Right renal cortex interstitium (tissue), 3 donors: Measurements from ENCODE around the gene PRAC1. TPM values are rescaled to one million over a fixed set of nuclear protein-coding genes. Genes with fewer than 3 reads are reported as not detected.

Source experiments
- DNase-seq, 3 donors: peaks; one replicate each; pipeline ENCODE4 v3.0.0-alpha.2; 2013; ENCODE audit warnings: low read depth in 3 of 3, low spot score in 2 of 3
- polyA plus RNA-seq, 3 donors: library from polyadenylated mRNA; unstranded; fragments of 120-200 nt; gene quantifications; one replicate each; pipeline ENCODE4 v1.2.1, GENCODE V29; 2013; ENCODE audit not compliant: insufficient read length in 3 of 3

The PRAC1 gene
- polyA plus RNA-seq, 3 donors, result not detected

DNA sequence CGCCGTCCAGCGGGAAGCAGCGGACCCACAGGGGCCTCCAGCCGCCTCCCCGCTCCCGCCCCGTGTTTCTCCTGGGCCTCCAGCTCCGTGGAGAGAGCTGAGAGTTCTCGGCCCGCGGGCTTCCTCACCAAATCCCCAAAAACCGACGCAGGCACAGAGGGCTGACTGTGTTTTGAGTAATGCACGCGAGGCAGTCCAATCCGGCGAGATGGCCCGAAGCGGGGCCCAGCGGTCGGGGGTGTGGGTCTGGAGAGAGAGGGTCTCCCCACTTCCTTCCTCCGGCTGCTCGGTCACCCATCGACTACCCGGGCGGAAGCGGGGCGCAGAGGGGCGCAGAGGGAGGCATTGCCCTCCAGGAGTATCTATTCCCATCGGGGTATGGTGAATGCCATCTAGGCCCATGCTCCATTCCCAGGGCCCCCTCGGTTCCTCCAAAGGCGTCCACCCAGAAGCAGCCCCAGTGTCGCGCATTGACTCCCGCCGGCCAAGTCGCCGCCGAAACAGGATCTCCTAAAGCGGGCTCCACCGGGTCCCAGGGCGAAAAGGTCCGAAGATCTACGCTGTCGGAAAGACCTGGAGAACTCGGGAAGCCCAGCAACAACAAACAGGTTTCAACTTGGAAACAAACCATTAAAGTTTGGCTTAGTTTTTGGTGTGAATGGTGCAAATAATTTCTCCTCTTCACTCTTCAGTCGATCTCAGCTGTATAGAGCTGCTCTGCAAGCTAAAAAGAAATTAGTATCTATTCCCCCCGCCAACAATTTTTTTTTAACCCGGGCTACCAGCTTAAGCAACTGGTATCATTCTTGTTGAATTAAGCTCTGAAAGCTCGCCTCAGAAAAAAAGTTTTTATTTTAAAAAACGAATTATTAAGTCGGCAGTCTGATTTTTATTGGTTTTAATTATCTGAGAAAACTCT is 25.4 kb upstream of the PRAC1 start:
- DNase-seq, result no peak

DNA sequence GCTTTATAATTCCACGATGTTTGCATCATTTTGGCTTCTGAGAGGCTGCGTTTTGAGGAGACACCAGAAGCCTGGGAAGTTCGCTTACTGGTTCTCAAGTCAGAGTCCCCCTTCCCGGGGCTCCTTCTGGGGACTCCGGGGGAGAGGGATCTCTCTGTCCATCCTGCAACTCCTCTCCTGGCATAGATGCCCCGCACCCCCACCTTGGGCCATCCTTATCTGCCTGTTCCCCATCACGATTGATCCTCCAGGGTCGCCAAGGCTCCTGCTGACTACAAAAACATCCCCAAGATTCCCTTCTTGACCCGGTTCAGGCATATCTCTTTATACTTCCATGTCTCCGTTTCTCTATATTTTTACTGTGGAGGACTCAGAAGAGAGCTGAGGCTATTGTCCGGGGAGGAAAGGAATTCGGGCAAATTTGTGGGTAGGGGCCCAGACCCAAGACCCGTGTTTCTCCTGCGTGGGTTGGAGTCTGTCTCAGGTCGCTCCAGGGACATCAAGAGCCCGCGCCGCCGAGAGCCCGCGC is 24.7 kb upstream of the PRAC1 start:
- no peak for DNase-seq

GRCh38 chr17:48745381-48746275 is 23.3 kb upstream of the PRAC1 start:
- DNase-seq, result no peak

GRCh38 chr17:48740537-48740936 is 18.2 kb upstream of the PRAC1 start:
- DNase-seq, result no peak

- no peak for DNase-seq
These were observed 16.6 kb upstream of the PRAC1 start for GRCh38 chr17:48738803-48739526.

DNA sequence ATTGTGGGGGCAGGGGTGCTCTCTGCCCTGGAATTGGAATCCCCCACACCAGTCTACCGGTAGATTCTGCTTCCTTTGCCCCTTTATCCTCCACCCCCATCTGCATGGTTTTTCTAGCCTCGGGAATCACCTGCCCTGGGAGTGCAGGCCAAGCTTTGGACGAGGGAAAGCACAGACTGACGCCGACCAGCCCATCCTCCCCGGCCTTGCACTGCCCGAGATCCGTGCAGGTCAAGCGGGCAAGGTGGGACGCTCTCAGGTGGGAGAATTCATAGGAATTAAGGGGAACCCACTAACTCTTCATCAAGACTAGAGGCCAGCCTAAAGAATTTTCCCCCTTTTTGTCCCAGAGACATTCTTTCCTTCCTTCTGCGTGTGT is 16.1 kb upstream of the PRAC1 start:
- no peak for DNase-seq

DNA sequence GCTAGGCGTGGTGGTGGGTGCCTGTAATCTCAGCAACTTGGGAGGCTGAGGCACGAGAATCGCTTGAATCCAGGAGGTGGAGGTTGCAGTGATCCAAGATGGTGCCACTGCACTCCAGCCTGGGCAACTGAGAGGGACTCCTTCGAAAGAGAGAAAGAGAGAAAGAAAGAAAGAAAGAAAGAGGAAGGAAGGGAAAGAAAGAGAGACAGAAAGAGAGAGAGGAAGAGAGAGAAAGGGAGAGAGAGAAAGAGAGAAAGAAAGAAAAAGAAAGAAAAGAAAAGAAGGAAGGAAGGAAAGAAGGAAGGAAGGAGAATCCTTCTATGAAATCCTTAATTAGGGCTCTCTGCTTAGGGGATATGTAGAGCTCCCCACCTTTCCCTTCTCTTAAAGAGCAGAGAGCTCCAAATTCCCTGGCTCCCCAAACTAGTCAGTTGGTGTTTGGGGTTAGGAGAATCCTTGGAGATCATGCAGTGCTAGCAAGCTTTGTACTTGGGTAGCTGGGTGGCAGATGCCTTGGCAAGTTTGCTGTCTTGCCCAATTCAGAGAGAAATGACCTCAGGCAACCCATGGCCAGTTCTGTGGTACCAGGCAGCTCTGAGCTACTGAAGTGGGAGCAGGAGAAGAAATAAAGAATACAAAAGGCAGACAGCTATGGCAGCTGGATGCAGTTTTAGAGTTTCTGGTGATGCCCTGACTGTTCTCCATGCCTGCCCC is 15.2 kb upstream of the PRAC1 start:
- no peak for DNase-seq

DNA sequence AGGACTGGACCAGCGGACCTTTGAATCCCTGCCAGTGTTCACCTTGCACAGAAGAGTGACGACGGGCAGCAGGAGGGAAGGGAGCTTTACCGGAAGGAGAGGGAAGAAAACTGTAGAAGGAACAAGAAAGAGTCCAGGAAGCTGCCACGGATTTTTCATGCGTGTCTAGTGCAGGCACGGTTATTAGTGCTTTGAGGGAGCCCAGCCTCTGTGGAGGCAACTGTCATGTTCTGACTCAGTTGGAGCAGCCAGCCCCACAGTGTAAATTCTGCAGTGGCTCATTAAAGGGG is 12.7 kb upstream of the PRAC1 start:
- DNase-seq, result no peak

GRCh38 chr17:48734333-48735061 is 12.2 kb upstream of the PRAC1 start:
- no peak for DNase-seq

DNA sequence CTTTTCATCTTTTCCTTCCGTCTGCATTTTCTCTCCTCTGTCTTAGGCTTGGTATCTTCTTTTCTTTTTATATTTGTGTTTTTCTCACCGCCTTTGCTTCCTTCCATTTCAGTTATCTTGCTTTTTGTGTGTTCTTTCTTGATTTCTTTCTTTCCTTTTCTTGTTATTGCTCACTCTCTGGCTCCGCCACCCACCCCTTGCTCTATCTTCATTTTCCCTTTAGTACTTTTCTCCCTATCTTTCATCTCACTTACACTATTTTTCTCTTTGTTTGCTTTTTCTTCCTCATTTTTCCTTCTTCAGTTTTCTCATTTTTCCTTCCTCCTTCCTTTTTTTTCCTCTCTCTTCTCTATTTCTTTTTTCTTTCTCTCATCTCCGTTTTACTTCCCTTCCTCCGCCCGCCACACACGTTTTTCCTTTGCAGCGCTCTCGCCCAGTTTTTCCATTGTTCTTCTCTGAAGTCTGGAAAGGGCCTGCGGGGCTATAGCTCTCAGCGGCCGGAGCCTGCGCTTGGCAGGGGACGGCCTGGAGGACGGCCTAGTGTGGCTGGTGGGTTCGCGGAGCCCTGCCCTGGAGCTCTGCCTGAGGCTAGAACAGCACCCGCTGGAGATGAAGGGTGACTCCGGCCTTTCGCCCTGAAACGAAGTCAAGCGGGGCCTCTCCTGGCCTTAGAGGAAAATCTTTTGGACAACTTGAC is 11.5 kb upstream of the PRAC1 start:
- no peak for DNase-seq

- no peak for DNase-seq
These were observed 10.6 kb upstream of the PRAC1 start for GRCh38 chr17:48732688-48733629.

DNA sequence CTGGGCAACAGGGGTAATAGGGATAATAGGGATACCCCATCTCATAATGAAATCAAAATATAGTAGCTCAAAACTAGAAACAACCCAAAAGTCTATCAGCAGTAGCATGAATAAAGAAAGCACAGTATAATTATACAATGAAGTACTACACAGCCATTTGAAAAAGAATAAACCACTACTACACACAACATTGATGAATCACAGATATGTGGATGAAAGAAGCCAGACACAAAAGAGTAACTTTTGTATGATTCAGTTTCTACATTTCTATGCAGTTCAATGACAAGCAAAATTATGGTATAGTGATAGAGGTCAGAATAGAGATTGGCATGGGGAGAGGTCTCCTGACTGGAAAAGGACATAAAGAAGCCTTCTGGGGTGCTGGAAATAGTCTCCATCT is 9.0 kb upstream of the PRAC1 start:
- no peak for DNase-seq

DNA sequence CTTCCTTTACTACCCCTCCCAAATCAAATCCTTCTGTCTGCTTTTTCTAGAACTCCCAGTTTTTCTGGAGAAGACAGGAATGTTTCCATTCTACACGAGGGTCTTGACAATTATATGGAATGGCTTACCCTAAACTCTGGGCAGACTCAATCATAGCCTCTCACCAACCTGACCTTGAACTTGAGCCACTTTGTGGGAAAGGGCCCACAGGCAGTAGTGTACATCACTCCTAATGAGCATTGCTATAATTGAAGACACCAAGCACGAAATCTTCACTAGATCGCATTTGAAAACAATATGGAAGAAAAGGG is 7.9 kb upstream of the PRAC1 start:
- DNase-seq, result no peak

DNA sequence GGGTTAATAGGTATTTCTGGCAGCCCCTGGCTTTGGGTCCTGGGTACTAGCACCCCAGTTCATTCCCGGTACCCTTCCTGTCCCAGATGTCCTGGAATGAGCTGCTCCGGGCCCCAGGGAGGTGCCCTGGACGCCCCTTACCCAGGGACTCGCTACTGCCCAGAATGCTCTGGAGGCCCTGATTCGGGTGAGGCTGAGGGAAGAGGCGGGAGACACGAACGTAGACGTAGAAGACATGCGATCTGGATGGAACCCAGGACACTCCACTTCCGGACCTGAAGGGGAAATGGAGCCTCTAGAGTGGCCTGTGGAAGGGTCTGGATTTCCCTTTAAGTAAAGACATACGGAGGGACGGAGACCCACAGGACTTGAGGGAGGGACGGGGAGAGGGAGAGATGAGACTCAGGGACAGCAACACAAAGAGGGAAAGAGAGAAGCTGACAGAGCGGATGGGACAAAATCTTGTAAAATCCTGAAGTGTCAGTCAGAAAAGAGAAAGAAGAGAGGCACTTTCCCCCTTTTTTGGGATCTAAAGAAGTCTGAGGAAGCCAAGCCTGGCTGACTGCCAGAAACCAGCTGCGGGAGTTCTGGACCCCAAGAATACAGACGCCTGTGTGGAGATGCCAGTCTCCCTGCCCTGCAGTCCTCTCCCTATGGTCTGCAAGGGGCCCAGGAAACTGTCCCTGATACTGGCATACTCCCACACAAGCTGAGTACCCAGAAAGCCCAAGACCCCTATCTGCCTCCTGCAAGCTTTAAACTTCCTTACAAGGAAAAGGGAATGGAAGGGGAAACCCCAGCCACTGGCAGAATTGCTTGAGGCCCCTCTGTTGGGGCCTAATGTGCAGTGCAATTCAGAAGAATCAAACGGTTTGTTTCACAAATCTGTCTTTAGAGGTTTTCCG is 7.3 kb upstream of the PRAC1 start:
- DNase-seq, result no peak

GRCh38 chr17:48728232-48729231 is 6.2 kb upstream of the PRAC1 start, which contains the start of gene HOXB13:
TSS of gene HOXB13 (minus strand) at chr17:48728750. CDS start at chr17:48728593, 157 bp downstream.
- DNase-seq, result no peak
